HG03558 (cell line): ENCODE measurements around the gene EGLN1.
A peak's percentile ranks its signal among the peaks of the same experiment; 100 is the strongest.
"Not testable (repeated sequence)": the region's sequence is repeated elsewhere in the genome, so short reads cannot be mapped to it uniquely, and the experiment has no call there.

Experiments used
- ATAC-seq: cut with Tn5 transposase; IDR thresholded peaks from one replicate; pipeline ENCODE4 v1.9.1; 2021; ENCODE audit warnings: moderate number of reproducible peaks; ENCODE audit not compliant: unreplicated experiment; ENCODE audit errors: extremely low read depth

Gene EGLN1

GRCh38 chr1:231421971-231422797, at the start of gene EGLN1:
Gene EGLN1 (minus strand): TSS chr1:231422287. CDS start chr1:231421888, 399 bp downstream.
- ATAC-seq = peak; percentile 62

GRCh38 chr1:231471500-231471899, 49.4 kb upstream of the EGLN1 start:
- ATAC-seq = not testable (repeated sequence)

- ATAC-seq = not testable (repeated sequence)
Measured at GRCh38 chr1:231471027-231471426, 48.9 kb upstream of the EGLN1 start.

GRCh38 chr1:231467986-231468385, 45.9 kb upstream of the EGLN1 start:
- no peak for ATAC-seq

- ATAC-seq = no peak
Measured at GRCh38 chr1:231465051-231465450, 43.0 kb upstream of the EGLN1 start.

GRCh38 chr1:231463541-231463940, 41.5 kb upstream of the EGLN1 start:
- ATAC-seq = no peak

- ATAC-seq = peak; percentile 58
Measured at GRCh38 chr1:231460614-231461013, 38.5 kb upstream of the EGLN1 start.

GRCh38 chr1:231459438-231459837, 37.4 kb upstream of the EGLN1 start:
- not testable (repeated sequence) for ATAC-seq

GRCh38 chr1:231457956-231458355, 35.9 kb upstream of the EGLN1 start:
- not testable (repeated sequence) for ATAC-seq

GRCh38 chr1:231454133-231454532, 32.0 kb upstream of the EGLN1 start:
- not testable (repeated sequence) for ATAC-seq

- ATAC-seq = no peak
Measured at GRCh38 chr1:231446138-231446537, 24.1 kb upstream of the EGLN1 start.

- no peak for ATAC-seq
Measured at GRCh38 chr1:231444059-231444458, 22.0 kb upstream of the EGLN1 start.

- no peak for ATAC-seq
Measured at GRCh38 chr1:231443363-231443762, 21.3 kb upstream of the EGLN1 start.

GRCh38 chr1:231442735-231443134, 20.6 kb upstream of the EGLN1 start:
- no peak for ATAC-seq

- ATAC-seq = no peak
Measured at GRCh38 chr1:231432996-231433395, 10.9 kb upstream of the EGLN1 start.

- ATAC-seq = no peak
Measured at GRCh38 chr1:231431665-231432415, 9.8 kb upstream of the EGLN1 start.

- ATAC-seq = not testable (repeated sequence)
Measured at GRCh38 chr1:231430678-231431352, 8.7 kb upstream of the EGLN1 start.

GRCh38 chr1:231428377-231428776, 6.3 kb upstream of the EGLN1 start:
- ATAC-seq = no peak

- ATAC-seq = no peak
Measured at GRCh38 chr1:231424950-231425805, 3.1 kb upstream of the EGLN1 start.

GRCh38 chr1:231423648-231424047, 1.6 kb upstream of the EGLN1 start:
- ATAC-seq = no peak
